ENCODE results near the gene KRTAP10-12.

GRCh38 chr21:44710294-44710665 lies 13.3 kb downstream of the KRTAP10-12 start:
- no peak for TF ChIP-seq CTCF (IDR thresholded peaks at IDR 0.05 in 8 of 11, conservative IDR thresholded peaks at IDR 0.05 in 3 of 11)
- TF ChIP-seq POLR2AphosphoS5 (IDR thresholded peaks at IDR 0.05): no peak

All from spleen (tissue), 7 donors.